Thymus (tissue), 11 donors: ENCODE data around the gene NDOR1. TPM values are rescaled to one million over a fixed set of nuclear protein-coding genes. Genes with fewer than 3 reads are reported as not detected.

ENCODE experiments used
- DNase-seq, 9 donors: peaks; one replicate each; pipeline ENCODE4 v3.0.0-alpha.2; 2013; ENCODE audit warnings: low spot score in 9 of 9, low read depth in 6 of 9, missing footprints in 1 of 9
- H3K27ac ChIP-seq, 2 donors: one replicate each; pipeline ENCODE4 v1.5.1; 2013; ENCODE audit warnings: control low read depth in 1 of 2, low read depth in 1 of 2, low read length in 1 of 2, mild to moderate bottlenecking in 1 of 2, moderate library complexity in 1 of 2
- H3K27me3 ChIP-seq, 2 donors: one replicate each; pipeline ENCODE4 v1.5.1; 2013; ENCODE audit warnings: low read length in 1 of 2; ENCODE audit not compliant: control insufficient read depth in 2 of 2, insufficient read depth in 1 of 2
- H3K36me3 ChIP-seq, 2 donors: one replicate each; pipeline ENCODE4 v1.5.1; 2013; ENCODE audit warnings: low read length in 1 of 2, mild to moderate bottlenecking in 1 of 2, moderate library complexity in 1 of 2; ENCODE audit not compliant: control insufficient read depth in 2 of 2, insufficient read depth in 2 of 2
- H3K4me1 ChIP-seq, 2 donors: one replicate each; pipeline ENCODE4 v1.5.1; 2013; ENCODE audit warnings: low read length in 2 of 2; ENCODE audit not compliant: control insufficient read depth in 2 of 2, insufficient read depth in 2 of 2
- H3K4me3 ChIP-seq, 2 donors: one replicate each; pipeline ENCODE4 v1.5.1; 2013; ENCODE audit warnings: low read length in 2 of 2, control low read depth in 1 of 2, mild to moderate bottlenecking in 1 of 2
- H3K9me3 ChIP-seq, 2 donors: one replicate each; pipeline ENCODE4 v1.5.1; 2013; ENCODE audit warnings: low read length in 1 of 2, mild to moderate bottlenecking in 1 of 2; ENCODE audit not compliant: control insufficient read depth in 2 of 2, insufficient read depth in 1 of 2
- WGBS: extraction: QIAGEN DNeasy Blood & Tissue Kit; methylation state at CpG from one replicate; pipeline ENCODE4 v1.1.7; 2013; 5-methylcytosine and 5-hydroxymethylcytosine counted together
- polyA plus RNA-seq: library from polyadenylated mRNA; stranded (reverse); fragments of 200-250 nt; gene quantifications from one replicate; pipeline ENCODE4 v1.2.3, GENCODE V29; 2013
- total RNA-seq: library from RNA; stranded (reverse); fragments of 120-200 nt; gene quantifications from one replicate; pipeline ENCODE4 v1.2.4, GENCODE V29; 2013
- donor health status: healthy.

Gene NDOR1
- total and polyA plus RNA-seq, 2 donors = 4.7 to 20.4 TPM

- Histone ChIP-seq H3K36me3 (peaks cover 23 to 40% of the 10 kb centered on the region in 2 donors), H3K4me3 (no peak overlapping the region), H3K9me3 (no peaks in the 10 kb centered on the region), H3K27ac (no peak overlapping the region), H3K27me3 (peaks cover 0 to 7% of the 10 kb centered on the region in 2 donors), H3K4me1 (no peaks in the 10 kb centered on the region)
- DNase-seq = no peak
- WGBS = 98% methylated on average over 22 of the region's 22 CpGs
Measured at GRCh38 chr9:137215196-137215986, 9.9 kb downstream of the NDOR1 start.

GRCh38 chr9:137216188-137216965 is 10.9 kb downstream of the NDOR1 start:
- Histone ChIP-seq H3K4me3 (no peak overlapping the region), H3K4me1 (no peaks in the 10 kb centered on the region), H3K27me3 (peaks cover 4 to 17% of the 10 kb centered on the region in 2 donors), H3K27ac (peak overlapping the region in 1 of 2 donors; percentile 52), H3K9me3 (no peaks in the 10 kb centered on the region), H3K36me3 (peaks cover 23 to 40% of the 10 kb centered on the region in 2 donors)
- no peak for DNase-seq
- 97% methylated on average over 30 of the region's 30 CpGs for WGBS

GRCh38 chr9:137217276-137218211 is 12.0 kb downstream of the NDOR1 start:
- H3K4me3 ChIP-seq = no peak overlapping the region
- no peak for DNase-seq
- H3K27me3 ChIP-seq = peaks cover 16 to 26% of the 10 kb centered on the region in 2 donors
- WGBS = 91% methylated on average over 36 of the region's 36 CpGs
- H3K9me3 ChIP-seq = no peaks in the 10 kb centered on the region
- peak overlapping the region in 1 of 2 donors; percentile 46 for H3K27ac ChIP-seq
- peaks cover under 1 to 10% of the 10 kb centered on the region in 2 donors for H3K4me1 ChIP-seq
- peaks cover 23 to 38% of the 10 kb centered on the region in 2 donors for H3K36me3 ChIP-seq

GRCh38 chr9:137218212-137218753 is 12.8 kb downstream of the NDOR1 start:
- Histone ChIP-seq H3K27ac (no peak overlapping the region), H3K9me3 (no peaks in the 10 kb centered on the region), H3K27me3 (peaks cover 19 to 32% of the 10 kb centered on the region in 2 donors), H3K4me1 (peaks cover 7 to 14% of the 10 kb centered on the region in 2 donors), H3K36me3 (peaks cover 23 to 31% of the 10 kb centered on the region in 2 donors), H3K4me3 (no peak overlapping the region)
- WGBS = 97% methylated on average over 30 of the region's 30 CpGs
- DNase-seq = no peak

GRCh38 chr9:137218754-137219271 is 13.3 kb downstream of the NDOR1 start:
- Histone ChIP-seq H3K36me3 (peaks cover 20 to 30% of the 10 kb centered on the region in 2 donors), H3K4me1 (peaks cover 10 to 14% of the 10 kb centered on the region in 2 donors), H3K27me3 (peaks cover 19 to 32% of the 10 kb centered on the region in 2 donors), H3K4me3 (no peak overlapping the region), H3K27ac (no peak overlapping the region), H3K9me3 (no peaks in the 10 kb centered on the region)
- 95% methylated on average over 12 of the region's 12 CpGs for WGBS
- DNase-seq = no peak

GRCh38 chr9:137219757-137220316 is 14.3 kb downstream of the NDOR1 start:
- peaks cover 10 to 24% of the 10 kb centered on the region in 2 donors for H3K36me3 ChIP-seq
- DNase-seq = no peak
- peaks cover 19 to 32% of the 10 kb centered on the region in 2 donors for H3K27me3 ChIP-seq
- H3K9me3 ChIP-seq = no peaks in the 10 kb centered on the region
- no peak overlapping the region for H3K4me3 ChIP-seq
- peaks cover 14 to 17% of the 10 kb centered on the region in 2 donors for H3K4me1 ChIP-seq
- H3K27ac ChIP-seq = no peak overlapping the region
- 98% methylated on average over 10 of the region's 10 CpGs for WGBS

- Histone ChIP-seq H3K27me3 (peaks cover 19 to 37% of the 10 kb centered on the region in 2 donors), H3K27ac (no peak overlapping the region), H3K4me1 (peaks cover 14 to 17% of the 10 kb centered on the region in 2 donors), H3K36me3 (peaks cover 8 to 17% of the 10 kb centered on the region in 2 donors), H3K4me3 (no peak overlapping the region), H3K9me3 (no peaks in the 10 kb centered on the region)
- no peak for DNase-seq
- WGBS = 97% methylated on average over 52 of the region's 52 CpGs
Measured at GRCh38 chr9:137220317-137221094, 15.0 kb downstream of the NDOR1 start.
